Stimulated activated CD4-positive, alpha-beta T cell treated with anti-CD3 and anti-CD28 coated beads, Interleukin-4, amount 100 ng/mL, for 4 hours (primary cell): Measurements from ENCODE around the gene CUX1.
"Not testable (repeated sequence)": the region's sequence is repeated elsewhere in the genome, so short reads cannot be mapped to it uniquely, and the experiment has no call there.

Experiments used
- DNase-seq, 2 experiments: peaks; one replicate each; pipeline ENCODE4 v3.0.0-alpha.2; 2020

Gene CUX1

DNA sequence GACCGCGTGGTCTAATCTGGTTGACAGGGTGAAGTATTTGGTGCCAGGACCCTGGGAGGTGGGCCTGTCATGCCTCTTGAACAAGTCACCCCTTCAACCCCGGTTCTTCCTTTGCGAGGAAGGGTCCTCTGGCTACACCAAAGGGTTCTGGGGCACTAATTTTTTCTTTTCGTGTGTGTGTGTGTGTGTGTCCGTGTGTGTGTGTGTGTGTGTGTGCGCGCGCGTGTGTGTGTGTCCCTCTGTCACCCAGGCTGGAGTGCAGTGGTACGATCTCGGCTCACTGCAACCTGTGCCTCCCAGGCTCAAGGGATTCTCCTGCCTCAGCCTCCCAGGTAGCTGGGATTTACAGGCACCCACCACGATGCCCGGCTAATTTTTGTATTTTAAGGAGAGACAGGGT lies 483.9 kb downstream of the CUX1 start:
- not testable (repeated sequence) for DNase-seq

DNA sequence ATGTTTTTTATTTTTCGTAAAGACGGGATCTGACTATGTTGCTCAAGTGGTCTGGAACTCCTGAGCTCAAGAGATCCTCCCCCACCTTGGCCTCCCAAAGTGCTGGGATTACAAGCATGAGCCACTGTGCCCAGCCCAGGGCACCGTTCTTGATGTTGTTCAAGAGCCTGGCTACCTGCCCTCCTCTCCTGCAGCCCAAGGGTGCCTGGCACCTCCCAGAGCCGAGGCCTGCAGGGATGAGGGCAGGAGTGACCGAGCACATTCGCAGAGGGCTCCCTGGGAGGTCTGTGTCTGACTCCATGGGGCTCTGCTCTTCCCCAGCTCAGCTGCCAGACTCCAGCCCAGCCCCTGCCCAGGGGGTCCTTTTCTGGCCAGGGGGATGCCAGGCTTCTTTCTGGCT lies 484.6 kb downstream of the CUX1 start:
- DNase-seq: no peak

DNA sequence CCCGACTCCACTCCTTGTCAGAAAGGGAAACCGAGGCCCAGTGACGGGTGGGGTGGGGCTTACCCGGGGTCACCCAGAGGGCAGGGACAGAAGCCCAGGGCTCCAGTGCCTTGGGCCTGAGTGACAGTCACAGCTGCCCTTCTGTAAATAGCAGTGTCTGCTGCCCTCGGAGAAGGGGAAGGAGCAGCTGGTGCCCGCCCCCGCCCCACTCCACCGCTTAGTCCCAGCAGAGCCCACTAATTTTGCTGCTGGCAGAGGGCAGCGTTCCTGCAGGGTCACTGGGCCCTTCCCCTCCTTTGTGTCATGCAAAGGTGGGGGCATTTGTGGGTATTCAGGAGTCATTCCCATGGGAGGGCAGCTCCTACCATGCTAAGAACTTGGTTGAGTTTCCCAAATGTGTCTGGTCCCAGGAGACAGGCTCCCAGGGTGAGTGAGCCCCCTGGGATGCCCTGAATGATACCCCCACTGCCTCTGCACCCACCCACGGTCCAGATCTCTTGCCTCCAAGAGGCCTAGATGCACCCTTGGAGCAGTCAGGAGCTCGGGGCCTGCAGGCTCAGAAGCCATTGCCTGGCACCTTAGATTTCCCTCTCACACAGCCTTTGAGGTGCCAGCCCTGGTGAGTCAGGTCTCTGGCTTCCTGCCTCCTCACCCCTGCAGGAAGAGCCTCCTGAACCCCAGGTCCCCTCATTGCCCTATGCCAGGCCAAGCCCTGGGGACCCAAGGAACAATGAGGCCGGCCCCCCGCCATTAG lies 486.4 kb downstream of the CUX1 start:
- no peak for DNase-seq

DNA sequence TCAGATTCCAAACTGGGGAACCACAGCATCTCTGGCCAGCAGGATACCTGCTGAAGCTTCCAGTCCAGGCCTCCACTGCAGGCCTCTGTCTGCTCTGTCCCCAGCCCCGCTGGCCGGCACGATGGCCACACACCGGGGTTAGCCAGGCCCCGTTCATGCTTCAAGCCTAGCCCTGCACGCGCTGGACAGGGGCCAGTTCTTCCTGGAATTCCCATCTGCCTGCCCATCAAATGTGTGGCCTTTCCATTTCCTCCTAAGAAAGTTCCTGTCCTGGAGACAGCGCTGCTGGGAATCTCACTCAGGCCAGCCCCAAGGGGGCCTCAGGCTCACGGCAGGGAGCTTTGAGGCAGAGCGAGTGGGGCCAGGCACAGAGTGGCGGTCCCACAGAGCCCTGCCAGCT lies 487.2 kb downstream of the CUX1 start:
- no peak for DNase-seq

DNA sequence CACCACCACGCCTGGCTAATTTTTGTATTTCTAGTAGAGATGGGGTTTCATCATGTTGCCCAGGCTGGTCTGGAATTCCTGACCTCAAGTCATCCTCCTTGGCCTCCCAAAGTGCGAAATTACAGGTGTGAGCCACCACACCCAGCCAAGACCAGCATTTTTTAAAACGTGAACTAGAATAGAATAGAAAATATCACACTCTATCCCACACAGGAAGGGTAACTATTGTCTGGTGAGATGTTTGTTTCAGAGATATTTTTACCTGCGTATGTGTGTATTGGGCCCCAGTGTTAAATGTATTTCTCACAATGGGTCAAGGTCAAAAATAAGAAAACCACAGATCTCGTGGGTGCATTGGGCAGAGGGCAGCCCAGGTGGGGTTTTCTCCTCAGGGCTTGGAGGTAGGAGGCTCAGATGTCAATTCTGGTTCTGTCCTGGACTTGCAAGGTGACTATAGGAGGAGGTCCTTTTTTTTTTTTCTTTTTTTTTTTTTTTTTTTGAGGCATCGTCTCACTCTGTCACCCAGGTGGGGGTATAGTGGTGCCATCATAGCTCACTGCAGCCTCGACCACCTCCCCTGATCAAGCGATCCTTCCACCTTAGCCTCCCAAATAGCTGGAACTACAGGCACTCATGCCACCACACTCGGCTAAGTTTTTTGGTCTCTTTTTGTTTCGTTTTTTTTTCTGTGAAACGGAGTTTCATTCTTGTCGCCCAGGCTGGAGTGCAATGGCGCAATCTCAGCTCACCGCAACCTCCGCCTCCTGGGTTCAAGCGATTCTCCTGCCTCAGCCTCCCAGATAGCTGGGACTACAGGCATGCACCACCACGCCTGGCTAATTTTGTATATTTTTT lies 488.2 kb downstream of the CUX1 start:
- no peak for DNase-seq

DNA sequence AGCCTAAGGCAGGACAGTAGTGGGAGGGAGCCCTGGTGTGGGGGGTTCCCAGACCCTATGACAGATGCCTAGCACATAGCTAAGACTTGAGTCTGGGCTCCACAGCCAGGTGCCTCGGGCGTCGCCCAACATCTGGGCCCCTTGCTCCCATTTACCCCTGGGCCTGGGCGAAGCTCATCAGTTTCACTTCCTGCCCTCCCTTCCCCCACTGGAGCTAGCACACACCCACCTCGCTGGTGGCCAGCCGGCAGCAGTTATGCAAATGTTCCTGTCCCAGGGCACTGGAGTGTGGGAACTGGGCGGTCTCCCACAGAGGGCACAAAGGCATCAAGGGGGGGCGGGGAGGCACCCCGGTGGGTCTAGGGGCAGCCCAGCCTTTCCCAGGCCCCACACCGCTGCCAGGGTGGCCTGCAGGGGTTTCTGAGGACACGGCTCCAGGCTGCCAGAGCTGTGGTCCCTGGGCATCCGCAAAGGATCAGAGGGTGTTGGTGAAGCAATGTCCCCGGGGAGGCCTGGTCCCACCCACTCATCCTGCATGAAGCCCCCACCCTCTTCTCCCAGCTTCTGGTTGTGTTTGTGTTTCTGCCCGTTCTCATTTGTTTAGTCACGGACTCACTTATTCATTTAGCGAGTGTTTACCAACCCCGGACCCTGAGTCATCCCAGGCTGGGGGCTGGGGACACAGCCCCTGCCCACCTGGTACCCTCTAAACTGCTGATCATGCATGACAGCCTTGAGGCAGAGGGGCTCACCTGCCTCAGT lies 489.7 kb downstream of the CUX1 start:
- no peak for DNase-seq

DNA sequence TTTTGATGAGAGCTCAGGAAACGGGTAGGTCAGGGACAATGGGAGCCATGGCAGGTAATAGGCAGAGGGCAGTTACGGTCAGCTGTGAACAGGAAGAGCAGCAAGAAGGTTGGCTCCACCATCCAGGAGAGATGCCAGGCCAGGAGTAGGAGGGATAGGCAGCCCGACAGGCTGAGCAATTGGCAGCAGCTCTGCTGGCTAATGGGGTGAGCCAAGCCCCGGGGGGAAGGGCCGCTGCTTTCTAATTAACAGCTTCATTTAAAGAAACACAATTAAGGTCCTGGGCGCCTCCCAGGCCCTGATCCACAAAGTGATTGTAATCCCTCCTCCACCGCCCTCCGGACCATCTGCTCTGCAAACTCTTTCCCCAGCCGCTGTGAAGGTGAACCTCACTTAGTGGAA lies 493.0 kb downstream of the CUX1 start:
- no peak for DNase-seq

DNA sequence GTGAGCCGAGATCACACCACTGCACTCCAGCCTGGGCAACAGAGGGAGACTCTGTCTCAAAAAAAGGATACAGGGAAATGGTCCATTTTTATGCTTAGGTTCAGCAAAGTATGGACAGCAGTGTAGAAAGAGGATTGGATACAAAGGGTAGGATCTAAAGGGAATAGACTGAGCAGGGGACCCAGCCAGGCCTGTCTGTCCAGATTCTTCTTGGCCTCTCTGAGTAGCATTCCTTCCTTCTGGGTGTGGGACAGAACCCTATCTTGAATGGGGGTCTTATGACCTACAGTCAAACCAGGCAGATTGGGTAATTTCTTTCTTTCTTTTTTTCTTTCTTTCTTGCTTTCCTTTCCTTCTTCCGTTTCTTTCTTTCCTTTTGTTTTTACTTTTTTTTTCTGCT lies 494.9 kb downstream of the CUX1 start:
- no peak for DNase-seq

DNA sequence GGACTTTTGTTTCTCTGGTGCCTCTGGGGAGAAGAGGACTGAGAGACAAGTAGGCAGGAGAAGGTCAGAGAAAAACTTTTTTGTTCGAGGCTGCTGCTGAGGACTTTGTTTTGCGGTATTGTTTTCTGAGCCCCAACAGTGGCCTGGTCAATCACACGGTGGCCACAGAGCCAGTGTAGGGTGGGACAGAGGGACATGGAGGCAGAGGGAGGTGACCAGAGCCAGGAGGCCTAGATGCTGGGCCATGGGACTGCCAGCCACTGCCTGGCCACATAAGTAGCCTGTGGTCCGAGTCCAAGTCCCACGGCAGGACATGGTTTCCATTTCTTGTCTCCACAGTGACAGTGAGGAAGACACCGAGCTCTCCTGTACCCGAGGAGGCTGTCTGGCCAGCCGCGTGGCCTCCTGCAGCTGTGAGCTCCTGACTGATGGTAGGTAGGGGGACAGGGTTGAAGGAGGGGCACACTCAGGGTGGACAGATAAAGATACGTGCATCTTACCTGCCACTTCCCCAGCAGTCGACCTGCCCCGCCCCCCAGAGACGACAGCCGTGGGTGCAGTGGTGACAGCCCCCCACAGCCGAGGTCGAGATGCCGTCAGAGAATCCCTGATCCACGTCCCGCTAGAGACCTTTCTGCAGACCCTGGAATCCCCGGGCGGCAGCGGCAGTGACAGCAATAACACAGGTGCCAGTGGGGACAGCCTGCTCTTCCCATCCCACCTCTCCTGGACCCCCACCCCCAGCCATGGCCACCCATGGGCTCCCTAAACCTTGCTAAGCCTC lies 496.8 kb downstream of the CUX1 start:
- DNase-seq: no peak

DNA sequence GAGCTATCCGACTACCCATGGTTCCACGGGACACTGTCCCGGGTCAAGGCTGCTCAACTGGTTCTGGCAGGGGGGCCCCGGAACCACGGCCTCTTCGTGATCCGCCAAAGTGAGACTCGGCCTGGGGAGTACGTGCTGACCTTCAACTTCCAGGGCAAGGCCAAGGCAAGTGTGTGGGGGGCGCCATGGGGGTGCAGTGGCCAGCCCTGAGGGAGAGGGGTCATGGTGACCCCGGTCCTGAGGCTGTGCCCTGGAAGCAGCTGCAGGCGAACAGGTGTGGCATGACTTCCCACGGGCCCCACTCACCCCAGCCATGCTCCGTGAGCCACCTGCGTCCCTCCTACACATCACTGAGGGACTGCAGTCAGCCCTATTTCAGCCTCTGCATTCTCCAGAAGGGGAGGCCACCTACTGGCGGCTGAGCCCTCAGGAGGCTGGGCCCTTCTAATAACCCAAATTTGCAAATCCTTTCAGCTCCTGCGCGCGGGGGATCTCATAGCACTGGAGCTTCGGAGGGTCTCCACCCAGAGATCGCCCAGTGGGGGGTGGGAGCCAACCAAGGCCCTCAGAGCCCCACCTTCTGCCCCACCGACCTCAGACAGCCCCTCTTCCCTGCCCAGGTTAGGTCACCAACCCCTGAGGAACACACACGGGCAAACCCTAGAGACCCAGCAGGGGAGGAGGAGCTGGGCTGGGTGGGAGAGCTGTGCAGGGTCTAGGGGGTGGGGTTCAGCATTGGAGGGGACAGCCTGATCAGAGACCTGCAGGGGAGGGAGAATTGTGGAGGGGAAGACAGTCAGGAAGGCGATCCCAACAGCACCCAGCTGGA lies 500.0 kb downstream of the CUX1 start:
- no peak for DNase-seq

DNA sequence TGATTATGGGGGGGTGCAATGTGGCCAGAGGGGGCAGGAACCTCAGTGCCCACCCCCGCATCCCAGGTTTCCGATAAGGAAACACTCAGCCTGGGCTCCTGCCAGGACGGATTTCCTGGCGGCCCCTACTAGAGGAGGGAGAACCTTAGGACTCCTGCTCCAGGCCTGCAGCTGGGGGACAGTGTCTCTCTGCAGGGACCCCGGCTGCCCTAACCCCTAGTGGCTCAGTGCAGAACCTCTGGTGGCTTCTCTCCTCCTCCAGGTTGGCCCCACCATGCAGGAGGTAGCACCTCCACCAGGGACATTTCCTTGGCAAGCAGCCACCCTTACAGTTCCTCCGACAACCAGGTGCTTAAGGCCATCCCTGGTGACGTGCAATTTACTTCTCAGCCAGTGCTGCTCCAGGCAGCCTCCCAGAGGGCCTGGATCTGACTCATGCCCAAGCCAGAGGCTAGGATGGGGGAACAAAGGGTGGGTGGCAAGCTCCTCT lies 501.1 kb downstream of the CUX1 start:
- DNase-seq: no peak

DNA sequence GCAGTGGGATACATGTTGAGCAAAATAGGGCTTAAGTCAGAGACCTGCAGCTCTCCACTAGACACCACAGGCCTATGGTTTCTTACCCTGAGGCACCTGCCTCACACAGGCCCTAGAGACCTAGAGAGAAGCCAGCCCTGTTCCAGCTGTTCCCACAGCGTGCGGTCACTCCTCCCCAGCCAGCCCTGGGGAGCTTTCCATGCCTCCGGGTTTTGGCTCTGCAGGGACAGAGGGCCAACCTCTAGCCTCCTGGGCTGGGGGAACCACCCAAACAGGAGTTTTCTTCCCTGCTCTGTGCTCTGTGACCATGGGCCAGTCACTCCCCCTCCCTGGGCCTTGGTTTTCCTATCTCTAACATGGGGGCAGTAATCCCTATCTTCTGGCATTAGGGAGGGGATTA lies 502.2 kb downstream of the CUX1 start:
- DNase-seq: no peak

DNA sequence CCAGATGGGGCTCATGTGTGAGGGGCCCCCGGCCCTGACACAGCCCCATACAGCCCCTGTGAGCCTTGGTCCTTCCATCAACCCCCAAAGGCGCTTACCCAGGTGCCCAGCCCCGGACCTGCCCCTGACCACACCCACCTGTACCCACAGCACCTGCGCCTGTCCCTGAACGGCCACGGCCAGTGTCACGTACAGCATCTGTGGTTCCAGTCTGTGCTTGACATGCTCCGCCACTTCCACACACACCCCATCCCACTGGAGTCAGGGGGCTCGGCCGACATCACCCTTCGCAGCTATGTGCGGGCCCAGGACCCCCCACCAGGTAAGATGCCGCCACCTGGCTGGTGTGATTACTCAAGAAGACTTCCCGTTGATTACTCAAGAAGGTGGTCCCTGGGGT lies 502.8 kb downstream of the CUX1 start:
- DNase-seq: no peak

DNA sequence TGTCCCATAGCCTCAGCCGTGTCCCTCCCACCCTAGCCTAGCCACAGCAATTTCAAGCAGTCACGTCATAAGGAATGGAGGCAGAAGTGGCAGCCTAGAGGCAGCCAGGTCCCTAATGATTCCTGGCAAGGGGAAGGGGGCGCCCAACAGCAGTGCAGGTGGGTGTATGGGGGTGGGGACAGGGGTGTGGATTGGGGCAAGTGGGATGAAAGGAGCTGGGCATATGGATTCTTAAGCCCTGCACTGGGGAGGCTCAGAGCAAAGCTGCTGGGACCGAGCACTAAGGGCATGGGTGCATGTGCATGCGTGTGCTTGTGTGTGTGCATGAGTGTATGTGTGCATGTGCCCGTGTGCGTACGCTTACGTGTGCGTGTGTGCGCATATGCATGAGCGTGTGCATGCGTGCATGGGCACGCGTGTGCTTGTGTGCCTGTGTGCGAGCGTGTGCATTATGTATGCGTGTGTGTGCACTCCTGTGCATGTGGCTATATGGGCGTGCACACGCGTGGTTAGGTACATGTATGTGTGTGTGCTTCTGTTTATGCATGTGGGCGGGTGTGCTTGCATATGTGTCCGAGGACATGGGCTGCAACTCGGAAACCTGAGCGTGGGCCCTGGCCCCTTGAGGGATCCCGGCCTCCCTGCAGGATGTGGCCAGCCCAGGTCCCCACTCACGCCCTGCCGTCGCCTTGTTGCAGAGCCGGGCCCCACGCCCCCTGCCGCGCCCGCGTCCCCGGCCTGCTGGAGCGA lies 503.4 kb downstream of the CUX1 start:
- no peak for DNase-seq

DNA sequence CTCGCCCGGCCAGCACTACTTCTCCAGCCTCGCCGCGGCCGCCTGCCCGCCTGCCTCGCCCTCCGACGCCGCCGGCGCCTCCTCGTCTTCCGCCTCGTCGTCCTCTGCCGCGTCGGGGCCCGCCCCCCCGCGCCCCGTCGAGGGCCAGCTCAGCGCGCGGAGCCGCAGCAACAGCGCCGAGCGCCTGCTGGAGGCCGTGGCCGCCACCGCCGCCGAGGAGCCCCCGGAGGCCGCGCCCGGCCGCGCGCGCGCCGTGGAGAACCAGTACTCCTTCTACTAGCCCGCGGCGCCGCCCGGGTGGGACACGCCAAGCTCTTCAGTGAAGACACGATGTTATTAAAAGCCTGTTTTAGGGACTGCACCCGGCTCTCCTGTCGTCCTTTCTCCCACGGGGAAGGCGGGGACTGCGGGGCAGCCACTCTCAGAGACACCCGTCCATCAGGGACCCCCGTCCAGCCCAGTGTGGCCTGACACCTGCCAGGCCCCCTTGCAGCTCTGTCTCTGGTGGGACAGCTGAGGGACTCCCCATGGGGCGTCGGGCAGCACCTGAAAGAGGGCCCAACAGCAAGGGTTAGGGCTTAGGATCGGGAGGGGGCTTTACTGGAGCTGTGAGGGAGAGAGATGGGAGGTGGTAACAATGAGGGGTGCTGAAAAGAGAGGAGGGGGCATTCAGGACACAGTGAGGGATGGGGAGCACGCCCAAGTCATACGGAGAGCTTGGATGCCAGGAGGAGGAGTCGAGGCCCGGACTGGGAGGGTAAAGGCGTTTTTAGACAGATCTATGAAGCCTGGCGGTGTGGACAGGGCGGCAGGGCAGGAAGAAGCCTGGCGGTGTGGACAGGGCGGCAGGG lies 504.1 kb downstream of the CUX1 start:
- no peak for DNase-seq

DNA sequence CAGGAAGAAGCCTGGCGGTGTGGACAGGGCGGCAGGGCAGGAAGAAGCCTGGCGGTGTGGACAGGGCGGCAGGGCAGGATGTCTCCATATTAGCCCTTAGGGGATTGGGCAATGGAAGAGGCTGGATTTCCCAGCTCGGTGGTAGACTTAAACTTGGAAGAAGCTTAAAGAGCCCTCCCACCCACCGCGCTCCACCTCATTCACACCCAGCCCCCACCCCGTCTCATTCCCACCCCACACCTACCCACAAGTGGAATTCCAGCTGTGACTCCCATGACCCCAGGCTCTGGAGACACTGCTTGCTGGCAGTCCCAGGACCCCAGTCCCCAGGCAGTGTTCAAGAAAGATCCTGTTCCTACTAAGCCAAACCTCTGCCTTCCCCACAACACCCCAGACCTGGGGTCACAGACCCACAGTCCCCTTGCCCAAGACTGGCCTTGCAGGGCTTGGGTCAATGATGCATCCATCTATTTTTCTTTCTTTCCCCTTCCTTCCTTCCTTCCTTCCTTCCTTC lies 504.8 kb downstream of the CUX1 start:
- no peak for DNase-seq

DNA sequence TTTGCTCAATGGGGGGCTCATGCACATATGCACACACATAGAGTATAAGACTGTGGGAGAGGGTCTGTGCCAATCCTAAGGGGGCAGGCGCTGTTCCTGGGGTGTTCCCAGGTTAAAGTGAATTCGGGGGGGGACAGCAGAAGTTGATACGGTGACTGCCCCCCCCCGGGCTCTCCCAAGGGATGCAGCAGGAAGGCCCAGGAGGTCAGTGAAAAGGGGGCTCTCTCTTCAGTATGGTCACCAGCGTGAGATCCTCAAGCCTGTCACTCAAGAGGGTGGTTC lies 506.4 kb downstream of the CUX1 start:
- DNase-seq: no peak

DNA sequence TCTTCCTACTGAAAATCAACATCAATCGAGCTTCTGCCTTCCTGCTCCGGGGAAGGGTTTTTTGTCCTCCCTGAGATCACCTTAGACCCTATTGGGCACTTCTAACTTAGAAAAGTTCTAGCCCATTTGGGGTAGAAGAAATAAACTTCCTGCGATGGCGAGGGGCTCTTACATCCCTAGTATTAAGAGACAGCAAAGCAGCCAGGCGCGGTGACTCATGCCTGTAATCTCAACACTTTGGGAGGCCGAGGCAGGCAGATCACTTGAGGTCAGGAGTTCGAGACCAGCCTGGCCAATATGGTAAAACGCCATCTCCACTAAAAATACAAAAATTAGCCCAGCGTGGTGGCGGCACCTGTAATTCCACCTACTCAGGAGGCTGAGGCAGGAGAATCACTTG lies 507.7 kb downstream of the CUX1 start:
- not testable (repeated sequence) for DNase-seq

DNA sequence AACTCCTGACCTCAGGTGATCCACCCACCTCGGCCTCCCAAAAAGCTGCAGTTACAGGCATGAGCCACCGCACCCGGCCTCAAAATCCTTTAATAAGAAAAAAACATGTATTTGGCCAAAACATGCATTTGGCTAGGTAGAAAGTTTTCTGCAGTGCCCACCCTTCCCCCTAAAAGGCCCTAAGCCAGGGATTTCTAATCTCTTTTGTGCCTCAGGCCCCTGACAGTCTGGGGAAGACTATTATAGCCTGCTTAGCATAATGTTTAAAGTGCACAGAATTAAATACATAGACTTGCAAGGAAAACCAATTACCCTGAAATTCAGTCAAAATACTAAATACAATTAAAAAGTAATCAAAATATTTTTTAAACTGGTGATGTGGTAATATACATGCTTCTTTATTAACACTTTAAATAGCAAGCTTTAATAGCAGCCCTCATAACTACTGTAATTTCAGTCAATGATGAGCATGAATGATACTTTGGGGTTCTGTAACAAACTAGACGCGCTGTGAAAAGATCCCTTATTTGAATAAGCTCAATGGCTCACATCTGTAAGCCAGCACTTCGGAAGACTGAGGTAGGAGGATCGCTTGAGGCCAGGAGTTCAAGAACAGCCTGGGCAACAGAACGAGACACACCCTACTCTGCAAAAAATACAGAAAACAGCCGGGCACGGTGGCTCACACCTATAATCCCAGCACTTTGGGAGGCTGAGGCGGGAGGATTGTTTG lies 508.9 kb downstream of the CUX1 start:
- no peak for DNase-seq
